ENCODE results near the gene AKAP13. TPM values are rescaled to one million over a fixed set of nuclear protein-coding genes. Genes with fewer than 3 reads are reported as not detected.

AKAP13 gene
- total and polyA plus RNA-seq, 2 donors (not counting 1 experiment from before 2014, with no cell fraction given): 73.8 to 358 TPM

DNA sequence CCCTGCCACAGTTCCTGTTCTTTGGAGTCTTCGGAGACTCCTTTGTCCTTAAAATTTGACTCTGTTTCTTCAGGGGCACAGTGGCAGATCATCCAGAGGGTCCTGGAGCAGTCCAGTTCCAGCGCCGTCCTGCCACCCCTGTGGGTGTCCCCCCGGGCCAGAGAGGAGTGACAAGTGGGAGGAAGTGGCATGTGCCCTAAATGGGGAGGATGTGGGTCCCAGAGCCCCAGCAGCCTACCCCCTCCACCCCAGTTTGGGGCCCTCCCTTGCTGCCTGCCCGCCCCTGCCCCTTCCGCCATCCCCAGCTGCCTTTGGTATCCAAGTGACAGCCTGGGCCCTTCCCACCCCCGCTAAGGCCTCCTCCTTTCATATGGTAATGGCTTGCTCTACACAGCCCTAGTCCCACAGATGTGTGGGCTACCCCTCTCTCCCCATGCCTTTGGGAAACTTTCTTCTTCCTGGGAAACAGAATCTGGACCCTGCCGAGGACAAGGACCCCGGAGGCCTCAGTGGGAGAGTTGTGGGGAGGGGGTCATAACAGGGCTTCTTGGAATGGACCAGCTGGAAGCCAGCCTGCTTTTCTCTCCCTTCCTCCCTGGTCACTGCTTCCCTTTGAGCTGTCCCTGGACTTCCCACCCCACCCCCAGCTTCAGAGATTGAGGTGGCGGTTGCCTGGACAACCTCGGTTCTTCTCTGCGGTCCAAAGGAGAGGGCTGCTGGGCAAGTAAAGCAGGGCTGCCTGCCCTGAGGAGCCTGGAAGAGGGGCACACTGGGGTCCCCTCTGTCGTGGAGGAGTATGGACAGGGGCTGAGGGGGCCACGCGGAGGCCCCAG lies 371.1 kb downstream of the AKAP13 start:
- H4K20me1 ChIP-seq (ENCODE audit: control insufficient read depth, insufficient read depth, low read length, poor library complexity, severe bottlenecking): peaks cover 31% of the 10 kb centered on the region
- ATAC-seq (ENCODE audit: low read depth) (no peak), DNase-seq (no peak)
- no peak overlapping the region for H3K4me3 ChIP-seq (ENCODE audit: control extremely low read depth in 1 of 5, extremely low read depth in 1 of 5, insufficient read depth in 1 of 5, low read depth in 2 of 5, low read length in 4 of 5)
- CTCF ChIA-PET: no interaction called here
- H3K79me2 ChIP-seq (ENCODE audit: control insufficient read depth, insufficient read depth, low read length): no peaks in the 10 kb centered on the region
- intact Hi-C loops (cut with micrococcal nuclease): no loop called here
- H3K4me1 ChIP-seq (ENCODE audit: control insufficient read depth in 2 of 2, insufficient read depth in 2 of 2, low read length in 2 of 2): no peaks in the 10 kb centered on the region
- Mint-ChIP-seq H3K4me3 (no peak overlapping the region), H3K4me1 (peaks cover 2% of the 10 kb centered on the region), H3K27me3 (no peaks in the 10 kb centered on the region), H3K9me3 (ENCODE audit: insufficient read depth) (no peaks in the 10 kb centered on the region), H3K27ac (no peak overlapping the region)
- no peaks in the 10 kb centered on the region for H3K9me3 ChIP-seq (ENCODE audit: control extremely low read depth in 1 of 3, control insufficient read depth in 2 of 3, insufficient read depth in 1 of 3, low read length in 2 of 3)
- H3K27ac ChIP-seq (ENCODE audit: low read length in 2 of 2): no peak overlapping the region
- H2AFZ ChIP-seq (ENCODE audit: insufficient read depth, low read depth, low read length, poor library complexity, severe bottlenecking): no peak overlapping the region
- WGBS (ENCODE audit: insufficient coverage): 66% methylated on average over 10 of the region's 15 CpGs
- no peak overlapping the region for H3K9ac ChIP-seq (ENCODE audit: low read length)
- POLR2A ChIA-PET: no interaction called here
- H3K36me3 ChIP-seq (replicated peaks in 1 of 2; ENCODE audit: control extremely low read depth in 1 of 2, control insufficient read depth in 1 of 2, extremely low read depth in 1 of 2, insufficient read depth in 2 of 2, low read length in 1 of 2): peaks cover 0 to 27% of the 10 kb centered on the region in 2 experiments
- no peaks in the 10 kb centered on the region for H3K27me3 ChIP-seq (replicated peaks in 1 of 4; ENCODE audit: control extremely low read depth in 1 of 4, control insufficient read depth in 3 of 4, insufficient read depth in 4 of 4, low read length in 3 of 4)
- H3K4me2 ChIP-seq (replicated peaks; ENCODE audit: low read depth, low read length, poor library complexity, severe bottlenecking): no peak overlapping the region
- TF ChIP-seq EZH2 (IDR thresholded peaks at IDR 0.05; ENCODE audit: borderline replicate concordance, insufficient read depth, low read depth, low read length, poor library complexity, severe bottlenecking) (no peak), CTCF (IDR thresholded peaks at IDR 0.05) (no peak)

- H3K27me3 ChIP-seq (replicated peaks in 1 of 4; ENCODE audit: control extremely low read depth in 1 of 4, control insufficient read depth in 3 of 4, insufficient read depth in 4 of 4, low read length in 3 of 4): no peaks in the 10 kb centered on the region
- Mint-ChIP-seq H3K4me3 (no peak overlapping the region), H3K4me1 (peaks cover 2% of the 10 kb centered on the region), H3K9me3 (ENCODE audit: insufficient read depth) (no peaks in the 10 kb centered on the region), H3K27me3 (no peaks in the 10 kb centered on the region), H3K27ac (no peak overlapping the region)
- H3K4me2 ChIP-seq (replicated peaks; ENCODE audit: low read depth, low read length, poor library complexity, severe bottlenecking): no peak overlapping the region
- ATAC-seq (ENCODE audit: low read depth) (no peak), DNase-seq (no peak)
- ChIA-PET CTCF (no interaction called here), POLR2A (no interaction called here)
- no peak overlapping the region for H2AFZ ChIP-seq (ENCODE audit: insufficient read depth, low read depth, low read length, poor library complexity, severe bottlenecking)
- no peaks in the 10 kb centered on the region for H3K79me2 ChIP-seq (ENCODE audit: control insufficient read depth, insufficient read depth, low read length)
- peaks cover 25% of the 10 kb centered on the region for H4K20me1 ChIP-seq (ENCODE audit: control insufficient read depth, insufficient read depth, low read length, poor library complexity, severe bottlenecking)
- H3K9me3 ChIP-seq (ENCODE audit: control extremely low read depth in 1 of 3, control insufficient read depth in 2 of 3, insufficient read depth in 1 of 3, low read length in 2 of 3): no peaks in the 10 kb centered on the region
- peaks cover 0 to 21% of the 10 kb centered on the region in 2 experiments for H3K36me3 ChIP-seq (replicated peaks in 1 of 2; ENCODE audit: control extremely low read depth in 1 of 2, control insufficient read depth in 1 of 2, extremely low read depth in 1 of 2, insufficient read depth in 2 of 2, low read length in 1 of 2)
- no peak overlapping the region for H3K4me3 ChIP-seq (ENCODE audit: control extremely low read depth in 1 of 5, extremely low read depth in 1 of 5, insufficient read depth in 1 of 5, low read depth in 2 of 5, low read length in 4 of 5)
- no peak for TF ChIP-seq EZH2 (IDR thresholded peaks at IDR 0.05; ENCODE audit: borderline replicate concordance, insufficient read depth, low read depth, low read length, poor library complexity, severe bottlenecking)
- TF ChIP-seq CTCF (IDR thresholded peaks at IDR 0.05): no peak
- no peak overlapping the region for H3K9ac ChIP-seq (ENCODE audit: low read length)
- no peak overlapping the region for H3K27ac ChIP-seq (ENCODE audit: low read length in 2 of 2)
- intact Hi-C loops (cut with micrococcal nuclease): no loop called here
- no peaks in the 10 kb centered on the region for H3K4me1 ChIP-seq (ENCODE audit: control insufficient read depth in 2 of 2, insufficient read depth in 2 of 2, low read length in 2 of 2)
- 90% methylated on average over 15 of the region's 15 CpGs for WGBS (ENCODE audit: insufficient coverage)
Measured at GRCh38 chr15:85752124-85752475, 371.7 kb downstream of the AKAP13 start.

All from B cell (primary cell).